B cell (primary cell): ENCODE data around the gene DHX57. TPM values are rescaled to one million over a fixed set of nuclear protein-coding genes. Genes with fewer than 3 reads are reported as not detected.

Source experiments
- ATAC-seq: fragments of 200-7000 bp; cut with Tn5 transposase; one replicate; pipeline ENCODE4 v1.10.0; 2021; ENCODE audit warnings: low read depth, mild to moderate bottlenecking, moderate number of reproducible peaks, moderate library complexity
- CTCF ChIA-PET: fragments of 350-600 bp; sonication (Branson Sonifier 250); formaldehyde crosslinking; loops from one replicate; lab custom pipeline; 2021; ENCODE audit warnings: antibody characterized with exemption, inconsistent platforms; lab: Charles Lee
- POLR2A ChIA-PET: fragments of 350-600 bp; sonication (Branson Sonifier 250); formaldehyde crosslinking; loops from one replicate; lab custom pipeline; 2021; ENCODE audit warnings: antibody characterized with exemption; lab: Charles Lee
- DNase-seq: peaks from one replicate; pipeline ENCODE4 v3.0.0; 2013
- H2AFZ ChIP-seq: 2 replicates; pipeline ENCODE4 v1.6.1; 2012; ENCODE audit warnings: mild to moderate bottlenecking, low read depth, low read length; ENCODE audit not compliant: insufficient read depth, poor library complexity, severe bottlenecking
- H3K27ac ChIP-seq, 2 donors: 1 replicate in 1 of 2; 2 replicates in 1 of 2; pipeline ENCODE4 v1.5.1; 2012 to 2013; ENCODE audit warnings: low read length in 2 of 2, mild to moderate bottlenecking in 2 of 2, moderate library complexity in 1 of 2
- H3K27me3 ChIP-seq, 4 experiments: fragments of 200-600 bp in 1 of 4; sonication (generic) in 1 of 4; replicated peaks in 1 of 4; 1 replicate in 2 of 4; 2 replicates in 2 of 4; pipeline versions ENCODE4 v1.6.1 to v1.7.0; 2013 to 2016; ENCODE audit warnings: low read length in 3 of 4, mild to moderate bottlenecking in 2 of 4, mixed read lengths in 1 of 4, moderate library complexity in 1 of 4; ENCODE audit not compliant: insufficient read depth in 4 of 4, control insufficient read depth in 3 of 4; ENCODE audit errors: control extremely low read depth in 1 of 4
- H3K36me3 ChIP-seq, 2 experiments: replicated peaks in 1 of 2; 1 replicate in 1 of 2; 2 replicates in 1 of 2; pipeline versions ENCODE4 v1.6.1 to v1.7.1; 2013; ENCODE audit warnings: low read length in 1 of 2; ENCODE audit not compliant: insufficient read depth in 2 of 2, control insufficient read depth in 1 of 2; ENCODE audit errors: control extremely low read depth in 1 of 2, extremely low read depth in 1 of 2
- H3K4me1 ChIP-seq, 2 donors: fragments of 200-600 bp in 1 of 2; sonication (generic) in 1 of 2; 1 replicate in 1 of 2; 2 replicates in 1 of 2; pipeline versions ENCODE4 v1.5.1 to v1.6.1; 2013 to 2017; ENCODE audit warnings: low read length in 2 of 2; ENCODE audit not compliant: control insufficient read depth in 2 of 2, insufficient read depth in 2 of 2
- H3K4me2 ChIP-seq: replicated peaks from 2 replicates; pipeline ENCODE3; 2012; ENCODE audit warnings: mild to moderate bottlenecking, low read depth, low read length; ENCODE audit not compliant: poor library complexity, severe bottlenecking
- H3K4me3 ChIP-seq, 5 experiments: fragments of 200-600 bp in 1 of 5; sonication (generic) in 1 of 5; 1 replicate in 3 of 5; 2 replicates in 2 of 5; pipeline versions ENCODE4 v1.5.1 to v1.7.0; 2011 to 2016; ENCODE audit warnings: low read length in 4 of 5, mild to moderate bottlenecking in 4 of 5, low read depth in 2 of 5, control low read depth in 1 of 5, moderate library complexity in 1 of 5; ENCODE audit not compliant: insufficient read depth in 1 of 5; ENCODE audit errors: control extremely low read depth in 1 of 5, extremely low read depth in 1 of 5
- H3K79me2 ChIP-seq: fragments of 200-600 bp; sonication (generic); one replicate; pipeline ENCODE4 v1.6.0; 2016; ENCODE audit warnings: low read length; ENCODE audit not compliant: control insufficient read depth, insufficient read depth
- H3K9ac ChIP-seq: fragments of 200-600 bp; sonication (generic); 2 replicates; pipeline ENCODE4 v1.6.1; 2017; ENCODE audit warnings: mild to moderate bottlenecking, low read length, moderate library complexity
- H3K9me3 ChIP-seq, 3 donors: one replicate each; pipeline versions ENCODE4 v1.6.1 to v1.7.1; 2013; ENCODE audit warnings: low read length in 2 of 3; ENCODE audit not compliant: control insufficient read depth in 2 of 3, insufficient read depth in 1 of 3; ENCODE audit errors: control extremely low read depth in 1 of 3
- H4K20me1 ChIP-seq: 2 replicates; pipeline ENCODE4 v1.6.0; 2012; ENCODE audit warnings: mild to moderate bottlenecking, low read length; ENCODE audit not compliant: insufficient read depth, control insufficient read depth, poor library complexity, severe bottlenecking
- H3K27ac Mint-ChIP-seq: one replicate; pipeline ENCODE4 v1.8.0; 2021; ENCODE audit warnings: mixed read lengths
- H3K27me3 Mint-ChIP-seq: one replicate; pipeline ENCODE4 v1.8.0; 2021; ENCODE audit warnings: mixed read lengths
- H3K4me1 Mint-ChIP-seq: one replicate; pipeline ENCODE4 v1.8.0; 2021; ENCODE audit warnings: mixed read lengths
- H3K4me3 Mint-ChIP-seq: one replicate; pipeline ENCODE4 v1.8.0; 2021; ENCODE audit warnings: mixed read lengths
- H3K9me3 Mint-ChIP-seq: one replicate; pipeline ENCODE4 v1.8.0; 2022; ENCODE audit warnings: mixed read lengths; ENCODE audit not compliant: insufficient read depth
- CTCF ChIP-seq: fragments of 200-600 bp; IDR thresholded peaks from one replicate; pipeline ENCODE4 v1.8.0; 2022; ENCODE audit warnings: antibody characterized with exemption, mild to moderate bottlenecking
- EZH2 ChIP-seq: IDR thresholded peaks from 2 replicates; pipeline ENCODE4 v1.6.1; 2012; ENCODE audit warnings: borderline replicate concordance, low read depth, mild to moderate bottlenecking, moderate library complexity, low read length; ENCODE audit not compliant: insufficient read depth, poor library complexity, severe bottlenecking
- WGBS: methylation state at CpG from one replicate; pipeline ENCODE4 v1.1.5; 2013; ENCODE audit warnings: missing lambda C conversion rate; ENCODE audit not compliant: insufficient coverage; 5-methylcytosine and 5-hydroxymethylcytosine counted together
- intact Hi-C: fragments of 100-400 bp; cut with micrococcal nuclease; formaldehyde crosslinking; loops from one replicate; pipeline ENCODE4 v1.10.0; 2022
- polyA plus RNA-seq: library from polyadenylated mRNA; depleted of rRNA; stranded (reverse); fragments of >200 nt; gene quantifications from 2 replicates; pipeline ENCODE4 v1.2.3, GENCODE V29; 2012
- total RNA-seq, 2 donors: library from RNA; stranded (reverse); fragments of 120-200 nt in 1 of 2; gene quantifications; 1 replicate in 1 of 2; 2 replicates in 1 of 2; pipeline versions ENCODE4 v1.2.3 to v1.2.4, GENCODE V29; 2013 to 2022

DHX57 gene
- total and polyA plus RNA-seq, 2 donors (not counting 1 experiment from before 2014, with no cell fraction given), result 7.7 to 25.0 TPM

- H3K36me3 ChIP-seq, result no peaks in the 10 kb centered on the region
- no peak for ATAC-seq
- no CpG with 5 or more reads among the region's 2 CpGs for WGBS
- Mint-ChIP-seq H3K4me3 (no peak overlapping the region), H3K9me3 (no peaks in the 10 kb centered on the region), H3K4me1 (no peaks in the 10 kb centered on the region), H3K27ac (no peak overlapping the region), H3K27me3 (no peaks in the 10 kb centered on the region)
- H4K20me1 ChIP-seq, result no peaks in the 10 kb centered on the region
- TF ChIP-seq EZH2 (no peak), CTCF (no peak)
- ChIA-PET POLR2A (no interaction called here), CTCF (no interaction called here)
- H3K27ac ChIP-seq, result no peak overlapping the region
- no peaks in the 10 kb centered on the region for H3K4me1 ChIP-seq
- intact Hi-C loops, result no loop called here
- H2AFZ ChIP-seq, result no peak overlapping the region
- H3K79me2 ChIP-seq, result no peaks in the 10 kb centered on the region
- no peak overlapping the region for H3K4me2 ChIP-seq
- no peaks in the 10 kb centered on the region for H3K9me3 ChIP-seq
- H3K4me3 ChIP-seq, result no peak overlapping the region
- no peak overlapping the region for H3K9ac ChIP-seq
- no peaks in the 10 kb centered on the region for H3K27me3 ChIP-seq
- no peak for DNase-seq
Observed at GRCh38 chr2:38905251-38905650, 29.5 kb upstream of the DHX57 start.

- no peak overlapping the region for H3K4me3 ChIP-seq
- H3K9ac ChIP-seq, result no peak overlapping the region
- H3K79me2 ChIP-seq, result no peaks in the 10 kb centered on the region
- ATAC-seq (no peak), DNase-seq (no peak)
- no peak overlapping the region for H3K4me2 ChIP-seq
- WGBS, result no CpG with 5 or more reads among the region's 1 CpG
- CTCF ChIA-PET, result no interaction called here
- H3K4me1 Mint-ChIP-seq, result no peaks in the 10 kb centered on the region
- H3K9me3 ChIP-seq, result no peaks in the 10 kb centered on the region
- no peak overlapping the region for H3K27ac ChIP-seq
- no peaks in the 10 kb centered on the region for H3K9me3 Mint-ChIP-seq
- POLR2A ChIA-PET, result no interaction called here
- no peak overlapping the region for H2AFZ ChIP-seq
- H3K4me3 Mint-ChIP-seq, result no peak overlapping the region
- H4K20me1 ChIP-seq, result no peaks in the 10 kb centered on the region
- H3K27ac Mint-ChIP-seq, result no peak overlapping the region
- no peaks in the 10 kb centered on the region for H3K36me3 ChIP-seq
- no peak for TF ChIP-seq EZH2
- no peak for TF ChIP-seq CTCF
- intact Hi-C loops, result no loop called here
- no peaks in the 10 kb centered on the region for H3K4me1 ChIP-seq
- H3K27me3 Mint-ChIP-seq, result peaks cover 9% of the 10 kb centered on the region
- H3K27me3 ChIP-seq, result peaks cover 0 to 4% (median 0%) of the 10 kb centered on the region in 4 experiments
Observed at GRCh38 chr2:38900726-38901125, 25.0 kb upstream of the DHX57 start.
